Stomach smooth muscle (tissue), 2 donors: Measurements from ENCODE around the gene KRTAP4-5.
"Not testable (repeated sequence)": the region's sequence is repeated elsewhere in the genome, so short reads cannot be mapped to it uniquely, and the experiment has no call there.

Experiments
- H3K27ac ChIP-seq: one replicate; pipeline ENCODE4 v1.7.0; 2013; ENCODE audit warnings: mild to moderate bottlenecking, low read length, inconsistent platforms
- H3K27me3 ChIP-seq, 2 donors: one replicate each; pipeline ENCODE4 v1.7.0; 2013; ENCODE audit warnings: low read length in 2 of 2; ENCODE audit not compliant: insufficient read depth in 2 of 2, control insufficient read depth in 1 of 2
- H3K36me3 ChIP-seq, 2 donors: one replicate each; pipeline ENCODE4 v1.7.0; 2013; ENCODE audit warnings: low read length in 2 of 2; ENCODE audit not compliant: control insufficient read depth in 2 of 2, insufficient read depth in 2 of 2
- H3K4me1 ChIP-seq: one replicate; pipeline ENCODE4 v1.7.0; 2013; ENCODE audit warnings: low read length; ENCODE audit not compliant: control insufficient read depth, insufficient read depth
- H3K4me3 ChIP-seq, 2 donors: one replicate each; pipeline ENCODE4 v1.7.0; 2013; ENCODE audit warnings: low read length in 2 of 2
- H3K9ac ChIP-seq, 2 donors: one replicate each; pipeline ENCODE4 v1.7.0; 2013; ENCODE audit warnings: low read length in 2 of 2, mild to moderate bottlenecking in 1 of 2
- H3K9me3 ChIP-seq, 2 donors: one replicate each; pipeline ENCODE4 v1.7.0; 2013; ENCODE audit warnings: low read length in 2 of 2; ENCODE audit not compliant: control insufficient read depth in 2 of 2
- donor health status: healthy.
- donor health status: Pancreatic carcinoma.

KRTAP4-5 gene

DNA sequence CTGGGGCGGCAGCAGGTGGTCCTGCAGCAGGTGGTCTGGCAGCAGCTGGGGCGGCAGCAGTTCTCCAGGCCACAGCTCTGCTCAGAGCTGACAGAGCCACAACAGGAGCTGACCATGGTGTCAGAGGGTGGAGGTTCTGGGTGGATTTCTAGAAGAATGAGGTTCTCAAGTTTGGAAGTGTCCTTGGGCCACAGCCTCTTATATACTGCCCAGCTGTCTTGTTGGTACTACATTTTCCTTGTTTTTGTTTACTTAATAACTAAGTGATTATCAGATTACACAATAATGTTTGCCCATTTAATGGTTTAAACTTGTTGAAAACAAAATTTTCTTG, at the start of gene KRTAP4-5:
KRTAP4-5 (minus strand) TSS at position 174 of the 334 bp plus-strand sequence; CDS start at position 116, 58 bp downstream.
- Histone ChIP-seq H3K9ac (no peak within 1 kb of the TSS), H3K4me1 (no peaks in the 10 kb centered on the region), H3K27ac (no peak within 1 kb of the TSS), H3K27me3 (no peaks in the 10 kb centered on the region), H3K9me3 (no peaks in the 10 kb centered on the region), H3K4me3 (no peak within 1 kb of the TSS), H3K36me3 (no peaks in the 10 kb centered on the region)

DNA sequence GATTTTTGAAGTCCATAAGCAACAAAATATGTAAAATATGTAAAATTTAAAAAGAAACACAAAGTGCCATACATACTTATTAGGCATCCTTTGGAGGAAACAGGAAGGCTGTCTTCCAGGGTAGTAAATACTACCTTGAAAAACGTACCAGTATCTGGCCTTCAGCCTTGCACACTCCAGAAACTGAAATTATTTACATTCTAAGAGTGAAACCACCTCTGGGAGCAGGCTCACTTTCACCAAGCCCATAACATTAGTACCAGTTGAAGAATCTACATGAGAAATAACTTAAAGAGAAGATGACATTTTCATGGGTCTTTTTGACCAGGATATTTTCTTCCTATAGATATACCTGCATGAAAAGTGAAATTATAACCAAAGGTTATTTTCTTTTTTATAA, 46.4 kb upstream of the KRTAP4-5 start:
- no peaks in the 10 kb centered on the region for H3K27me3 ChIP-seq
- H3K27ac ChIP-seq, result no peak overlapping the region

DNA sequence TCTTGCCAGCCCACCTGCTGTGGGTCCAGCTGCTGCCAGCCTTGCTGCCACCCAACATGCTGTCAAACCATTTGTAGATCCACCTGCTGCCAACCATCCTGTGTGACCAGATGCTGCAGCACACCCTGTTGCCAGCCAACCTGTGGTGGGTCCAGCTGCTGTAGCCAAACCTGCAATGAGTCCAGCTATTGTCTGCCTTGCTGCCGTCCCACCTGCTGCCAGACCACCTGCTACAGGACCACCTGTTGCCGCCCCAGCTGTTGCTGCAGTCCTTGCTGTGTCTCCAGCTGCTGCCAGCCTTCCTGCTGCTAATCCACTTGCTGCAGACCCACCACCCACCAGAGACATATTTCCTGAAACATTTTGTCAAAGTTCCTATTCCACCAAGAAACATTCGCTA, 40.7 kb upstream of the KRTAP4-5 start:
- no peak overlapping the region for H3K27ac ChIP-seq
- no peak overlapping the region for H3K9ac ChIP-seq
- peaks cover 0 to 4% of the 10 kb centered on the region in 2 donors for H3K27me3 ChIP-seq
- H3K36me3 ChIP-seq, result no peaks in the 10 kb centered on the region
- no peaks in the 10 kb centered on the region for H3K4me1 ChIP-seq
- H3K4me3 ChIP-seq, result no peak overlapping the region
- no peaks in the 10 kb centered on the region for H3K9me3 ChIP-seq

More for the DNA sequence above, 46.4 kb upstream of the KRTAP4-5 start:
- Histone ChIP-seq H3K9ac (no peak overlapping the region), H3K9me3 (no peaks in the 10 kb centered on the region), H3K4me3 (no peak overlapping the region), H3K36me3 (no peaks in the 10 kb centered on the region), H3K4me1 (no peaks in the 10 kb centered on the region)

DNA sequence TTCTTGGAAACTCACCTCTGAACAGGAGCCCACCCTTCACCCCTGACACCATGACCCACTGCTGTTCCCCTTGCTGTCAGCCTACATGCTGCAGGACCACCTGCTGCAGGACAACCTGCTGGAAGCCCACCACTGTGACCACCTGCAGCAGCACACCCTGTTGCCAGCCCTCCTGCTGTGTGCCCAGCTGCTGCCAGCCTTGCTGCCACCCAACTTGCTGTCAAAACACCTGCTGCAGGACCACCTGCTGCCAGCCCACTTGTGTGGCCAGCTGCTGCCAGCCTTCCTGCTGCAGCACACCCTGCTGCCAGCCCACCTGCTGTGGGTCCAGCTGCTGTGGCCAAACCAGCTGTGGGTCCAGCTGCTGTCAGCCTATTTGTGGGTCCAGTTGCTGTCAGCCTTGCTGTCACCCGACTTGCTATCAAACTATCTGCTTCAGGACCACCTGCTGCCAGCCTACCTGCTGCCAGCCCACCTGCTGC, 40.3 kb upstream of the KRTAP4-5 start, which contains the start of gene KRTAP9-1:
KRTAP9-1 (plus strand) TSS at position 51 of the 482 bp plus-strand sequence; CDS start at position 51, 0 bp downstream.
- not testable (repeated sequence) for H3K27me3 ChIP-seq, H3K9ac ChIP-seq, H3K36me3 ChIP-seq, H3K9me3 ChIP-seq, H3K4me1 ChIP-seq, H3K4me3 ChIP-seq, H3K27ac ChIP-seq

DNA sequence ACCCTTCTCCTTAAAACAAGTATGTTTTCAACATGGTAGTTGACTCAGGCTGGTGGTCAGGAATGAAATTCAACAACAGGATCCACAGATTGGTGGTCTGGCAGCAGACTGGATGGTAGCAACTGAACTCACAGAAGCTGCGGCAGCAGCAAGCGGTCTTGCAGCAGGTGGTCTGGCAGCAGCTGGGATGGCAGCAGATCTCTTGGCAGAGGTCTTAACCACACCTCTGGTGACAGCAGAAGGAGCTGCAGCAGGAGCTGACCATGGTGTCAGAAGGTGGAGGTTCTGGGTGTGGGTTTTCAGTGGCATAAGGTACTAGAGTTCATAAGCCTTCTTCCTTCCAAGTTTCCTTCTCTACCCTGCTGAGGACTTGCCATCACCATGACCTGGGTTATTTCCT, 37.2 kb upstream of the KRTAP4-5 start:
- no peak overlapping the region for H3K4me3 ChIP-seq
- no peaks in the 10 kb centered on the region for H3K4me1 ChIP-seq
- H3K27me3 ChIP-seq, result peaks cover 0 to 4% of the 10 kb centered on the region in 2 donors
- H3K9me3 ChIP-seq, result no peaks in the 10 kb centered on the region
- H3K36me3 ChIP-seq, result no peaks in the 10 kb centered on the region
- no peak overlapping the region for H3K27ac ChIP-seq
- H3K9ac ChIP-seq, result no peak overlapping the region

DNA sequence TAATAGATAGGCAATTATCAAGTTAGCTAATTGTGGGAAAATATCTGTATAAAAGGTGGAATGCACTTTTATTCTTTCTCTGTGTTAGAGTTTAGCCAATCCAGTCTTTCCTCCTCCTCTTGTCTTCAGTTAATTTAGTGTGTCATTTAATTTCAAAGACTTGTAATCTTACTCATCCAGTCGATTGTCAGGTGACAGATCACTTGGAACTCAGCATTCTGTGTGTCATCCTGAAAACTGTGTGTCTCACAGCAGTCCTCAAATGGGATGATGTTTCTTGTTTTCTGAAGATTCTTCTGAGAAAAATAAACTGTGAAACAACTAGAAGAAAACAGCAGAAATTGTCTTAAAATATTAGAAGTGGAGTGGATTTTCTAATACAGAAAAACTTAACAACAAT, 35.4 kb upstream of the KRTAP4-5 start:
- no peaks in the 10 kb centered on the region for H3K9me3 ChIP-seq
- H3K27me3 ChIP-seq, result peaks cover 0 to 4% of the 10 kb centered on the region in 2 donors
- H3K4me3 ChIP-seq, result no peak overlapping the region
- no peaks in the 10 kb centered on the region for H3K36me3 ChIP-seq
- no peak overlapping the region for H3K9ac ChIP-seq
- no peak overlapping the region for H3K27ac ChIP-seq
- H3K4me1 ChIP-seq, result no peaks in the 10 kb centered on the region

DNA sequence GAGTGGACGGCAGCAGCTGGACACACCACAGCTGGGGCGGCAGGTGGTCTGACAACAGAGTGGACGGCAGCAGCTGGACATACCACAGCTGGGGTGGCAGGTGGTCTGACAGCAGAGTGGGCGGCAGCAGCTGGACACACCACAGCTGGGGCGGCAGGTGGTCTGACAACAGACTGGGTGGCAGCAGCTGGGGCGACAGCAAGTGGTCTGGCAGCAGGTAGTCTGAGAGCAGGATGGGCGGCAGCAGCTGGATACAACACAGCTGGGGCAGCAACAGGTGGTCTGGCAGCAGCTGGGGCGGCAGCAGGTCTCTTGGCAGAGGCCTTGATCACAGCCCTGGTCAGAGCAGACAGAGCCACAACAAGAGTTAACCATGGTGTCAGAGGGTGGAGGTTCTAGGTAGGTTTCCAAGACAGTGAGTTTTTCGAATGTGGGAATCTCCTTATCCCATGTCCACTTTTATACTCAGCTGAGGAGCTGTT, 34.9 kb upstream of the KRTAP4-5 start, which contains the start of gene KRTAP4-1:
KRTAP4-1 (minus strand) TSS at position 432 of the 482 bp plus-strand sequence; CDS start at position 375, 57 bp downstream.
- no peak within 1 kb of the TSS for H3K27ac ChIP-seq
- no peaks in the 10 kb centered on the region for H3K36me3 ChIP-seq
- no peak within 1 kb of the TSS for H3K9ac ChIP-seq
- H3K9me3 ChIP-seq, result no peaks in the 10 kb centered on the region
- H3K27me3 ChIP-seq, result peaks cover 0 to 4% of the 10 kb centered on the region in 2 donors
- no peaks in the 10 kb centered on the region for H3K4me1 ChIP-seq
- no peak within 1 kb of the TSS for H3K4me3 ChIP-seq

DNA sequence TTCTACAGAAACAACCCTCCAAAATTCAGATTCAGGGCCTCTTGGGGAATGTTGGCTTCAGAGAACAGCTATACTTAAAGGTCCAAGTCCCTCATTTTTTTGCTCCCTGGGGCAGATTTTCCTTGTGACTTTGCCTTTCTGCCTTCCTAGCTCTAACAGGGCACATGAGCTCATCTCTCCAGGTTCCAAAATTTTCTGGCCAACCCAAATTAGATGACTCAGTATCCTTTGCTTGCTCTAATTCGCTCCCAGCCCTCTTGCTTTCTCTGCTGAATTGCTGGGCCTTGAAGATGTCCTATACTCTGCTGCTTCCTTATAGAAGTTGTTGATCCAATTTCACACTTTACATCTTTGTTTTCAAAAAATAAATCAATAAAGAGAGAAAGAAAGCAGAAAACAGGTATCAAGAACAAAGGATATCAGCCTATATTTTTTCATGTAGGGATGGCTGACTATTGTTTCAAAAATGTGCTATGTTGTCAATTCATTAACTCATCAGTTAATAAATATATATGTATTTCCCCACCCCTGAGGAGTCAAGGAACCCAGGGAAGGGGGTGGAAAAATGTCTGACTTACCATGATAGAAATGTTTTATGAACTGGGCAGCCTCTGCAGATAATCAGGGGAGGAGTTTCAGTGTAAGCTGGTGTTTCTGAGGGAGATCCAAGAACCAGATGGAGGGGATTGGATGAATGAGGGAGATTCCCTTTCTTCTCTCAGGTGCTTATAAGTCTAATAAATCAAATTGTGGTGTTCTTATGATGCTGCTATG, 29.4 kb upstream of the KRTAP4-5 start:
- H3K9me3 ChIP-seq, result no peaks in the 10 kb centered on the region
- no peak overlapping the region for H3K9ac ChIP-seq
- H3K4me3 ChIP-seq, result no peak overlapping the region
- H3K36me3 ChIP-seq, result no peaks in the 10 kb centered on the region
- H3K4me1 ChIP-seq, result no peaks in the 10 kb centered on the region
- peaks cover 0 to 8% of the 10 kb centered on the region in 2 donors for H3K27me3 ChIP-seq
- H3K27ac ChIP-seq, result no peak overlapping the region

DNA sequence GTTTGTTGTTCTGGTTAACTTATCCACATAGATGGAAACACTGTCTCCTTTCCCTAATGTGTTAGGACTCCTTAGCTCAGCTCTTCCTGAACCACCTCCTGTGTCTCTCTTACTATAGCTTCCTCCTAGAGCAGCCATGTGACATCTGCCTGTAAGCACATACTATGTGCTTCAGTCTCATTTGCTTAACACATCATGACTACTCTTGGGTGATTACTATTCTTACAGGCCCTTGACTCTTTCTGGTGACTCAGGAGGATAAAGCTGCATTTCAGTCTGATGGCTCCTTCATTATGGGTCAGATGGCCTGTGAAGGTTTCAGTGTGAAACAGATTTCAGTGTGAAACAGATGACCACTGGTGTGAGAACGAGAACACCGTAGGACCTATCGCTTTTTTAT, 28.7 kb upstream of the KRTAP4-5 start:
- H3K4me3 ChIP-seq, result no peak overlapping the region
- no peaks in the 10 kb centered on the region for H3K9me3 ChIP-seq
- peaks cover 0 to 9% of the 10 kb centered on the region in 2 donors for H3K27me3 ChIP-seq
- H3K36me3 ChIP-seq, result no peaks in the 10 kb centered on the region
- H3K4me1 ChIP-seq, result no peaks in the 10 kb centered on the region
- no peak overlapping the region for H3K9ac ChIP-seq
- H3K27ac ChIP-seq, result no peak overlapping the region

DNA sequence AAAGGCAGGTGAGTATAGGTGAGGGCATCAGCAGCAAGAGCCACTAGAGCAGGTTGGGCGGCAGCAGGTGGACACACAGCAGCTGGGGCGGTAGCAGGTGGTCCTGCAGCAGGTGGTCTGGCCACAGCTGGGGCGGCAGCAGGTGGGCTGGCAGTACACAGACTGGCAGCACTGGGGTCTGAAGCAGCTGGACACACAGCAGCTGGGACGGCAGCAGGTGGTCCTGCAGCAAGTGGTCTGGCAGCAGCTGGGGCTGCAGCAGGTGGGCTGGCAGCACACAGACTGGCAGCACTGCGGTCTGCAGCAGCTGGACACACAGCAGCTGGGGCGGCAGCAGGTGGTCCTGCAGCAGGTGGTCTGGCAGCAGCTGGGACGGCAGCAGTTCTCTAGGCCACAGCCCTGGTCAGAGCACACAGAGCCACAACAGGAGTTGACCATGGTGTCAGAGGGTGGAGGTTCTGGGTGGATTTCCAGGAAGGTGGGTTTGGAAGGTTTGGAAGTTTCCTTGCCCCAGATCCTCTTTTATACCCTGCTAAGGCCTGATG, 28.2 kb upstream of the KRTAP4-5 start, which contains the start of gene KRTAP4-2:
KRTAP4-2 (minus strand) TSS at position 495 of the 545 bp plus-strand sequence; CDS start at position 438, 57 bp downstream.
- H3K36me3 ChIP-seq, result no peaks in the 10 kb centered on the region
- H3K27ac ChIP-seq, result no peak within 1 kb of the TSS
- no peak within 1 kb of the TSS for H3K4me3 ChIP-seq
- H3K4me1 ChIP-seq, result no peaks in the 10 kb centered on the region
- H3K9ac ChIP-seq, result no peak within 1 kb of the TSS
- peaks cover 0 to 9% of the 10 kb centered on the region in 2 donors for H3K27me3 ChIP-seq
- no peaks in the 10 kb centered on the region for H3K9me3 ChIP-seq
